NCI-H1694 treated with DMSO at 0.1 percent for 48 hours (cell line): Measurements from ENCODE around the gene B3GLCT.
"Not testable (repeated sequence)": the region's sequence is repeated elsewhere in the genome, so short reads cannot be mapped to it uniquely, and the experiment has no call there.

ENCODE experiments used
- DNase-seq: peaks from one replicate; lab custom pipeline; 2025; lab: John Stamatoyannopoulos, UW

B3GLCT gene

DNA sequence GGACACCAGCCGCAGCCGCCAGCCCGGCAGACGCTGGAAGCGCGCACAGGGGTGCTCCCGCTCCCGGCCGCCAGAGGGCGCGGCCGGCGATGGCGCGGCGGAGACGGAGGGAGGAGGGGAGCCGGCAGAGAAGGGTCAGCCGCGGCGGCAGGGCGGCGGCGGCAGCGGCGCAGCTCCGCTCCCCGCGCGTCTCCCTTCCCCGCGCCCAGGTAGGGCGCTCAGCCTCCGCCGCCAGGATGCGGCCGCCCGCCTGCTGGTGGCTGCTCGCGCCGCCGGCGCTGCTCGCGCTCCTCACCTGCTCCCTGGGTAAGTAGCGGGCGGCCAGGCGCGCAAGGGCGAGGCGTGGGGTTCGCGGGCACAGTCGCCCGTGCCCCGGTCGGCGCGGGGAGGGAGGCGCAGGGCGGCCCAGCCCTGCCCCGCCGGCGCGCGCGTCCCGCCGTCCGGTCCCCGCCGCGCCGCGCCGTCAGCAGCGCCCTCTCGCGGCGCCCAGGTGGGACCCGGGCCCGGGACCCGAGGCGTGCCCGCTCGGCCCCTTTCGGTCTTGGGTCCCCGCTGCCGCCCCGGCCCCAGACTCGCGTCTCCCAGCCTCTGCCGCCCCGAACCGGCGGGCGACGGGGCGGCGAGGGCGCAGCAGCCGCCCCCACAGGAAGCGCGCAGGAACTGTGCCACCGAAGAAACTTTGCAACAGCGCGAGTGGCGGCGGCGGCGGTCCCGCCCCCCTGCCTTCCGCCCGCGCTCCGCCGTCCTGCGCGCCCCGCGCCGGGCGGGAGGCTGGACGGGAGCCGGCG is at the start of gene B3GLCT:
Gene B3GLCT (plus strand): TSS at position 127 of the 788 bp plus-strand sequence. CDS start 110 bp downstream, at position 237.
- peak; percentile 21 for DNase-seq

DNA sequence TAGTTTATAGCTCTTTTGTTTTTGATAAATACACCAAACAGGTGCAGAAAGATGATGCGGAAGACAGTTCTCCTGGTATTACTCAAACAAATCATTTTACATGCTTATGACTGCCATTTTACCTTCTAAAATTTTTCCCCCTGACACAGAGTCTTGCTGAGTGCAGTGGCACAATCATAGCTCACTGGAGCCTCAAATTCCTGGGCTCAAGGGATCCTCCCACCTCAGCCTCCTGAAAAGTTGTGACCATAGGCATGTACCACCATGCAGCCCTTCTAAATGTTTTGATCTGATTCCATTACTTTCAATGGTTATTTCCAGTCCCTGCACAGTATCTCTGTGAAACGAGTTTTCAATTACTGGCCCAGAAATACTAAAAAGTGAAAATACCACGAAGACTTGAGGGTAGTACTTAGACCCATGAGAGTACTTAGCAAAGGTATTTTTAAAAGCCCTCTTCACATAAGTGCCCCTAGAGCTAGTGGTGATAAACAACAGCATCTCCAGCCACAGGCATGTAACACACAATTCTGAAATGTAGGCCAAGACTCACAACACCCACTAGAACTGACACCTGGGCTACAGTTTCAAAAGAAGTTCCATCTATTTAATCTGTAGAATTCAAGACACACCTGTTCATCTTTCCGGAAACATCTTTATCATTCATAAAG is 49.3 kb upstream of the B3GLCT start:
- no peak for DNase-seq

DNA sequence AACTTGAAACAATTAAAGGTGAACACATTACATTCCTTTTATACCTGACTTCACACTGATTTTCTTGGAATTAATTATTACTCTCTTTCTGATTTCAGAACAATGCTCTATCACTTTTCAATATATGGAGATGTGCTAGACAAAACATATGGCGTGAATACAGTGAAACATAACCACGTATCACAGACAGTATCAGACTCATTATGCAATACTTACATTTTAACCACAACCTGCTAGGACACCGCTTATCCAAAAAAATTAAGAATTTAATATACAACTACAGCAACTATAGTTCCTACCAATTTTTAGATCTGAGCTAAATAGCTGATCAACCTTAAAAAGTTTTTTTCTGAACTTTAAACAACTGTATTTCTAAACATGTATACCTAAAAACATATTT is 47.9 kb upstream of the B3GLCT start:
- DNase-seq: no peak

DNA sequence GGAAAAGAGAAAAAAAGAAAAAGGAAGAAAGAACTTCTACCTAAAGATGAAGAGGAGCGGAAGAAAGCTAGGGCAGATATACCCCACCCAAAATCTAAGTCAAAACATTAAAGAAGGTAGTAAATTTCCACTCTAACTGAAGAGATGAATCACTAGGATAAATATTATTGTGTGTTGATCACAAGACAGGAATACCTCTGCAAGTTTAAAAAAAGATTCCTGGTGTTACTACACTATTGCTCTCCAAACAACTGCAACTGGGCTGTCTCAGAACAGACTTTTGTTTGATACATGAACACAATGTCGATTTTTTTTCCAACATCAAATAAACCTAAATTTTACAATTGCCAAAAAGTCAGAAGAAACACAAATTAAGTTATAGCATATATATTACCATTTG is 44.8 kb upstream of the B3GLCT start:
- DNase-seq: no peak

DNA sequence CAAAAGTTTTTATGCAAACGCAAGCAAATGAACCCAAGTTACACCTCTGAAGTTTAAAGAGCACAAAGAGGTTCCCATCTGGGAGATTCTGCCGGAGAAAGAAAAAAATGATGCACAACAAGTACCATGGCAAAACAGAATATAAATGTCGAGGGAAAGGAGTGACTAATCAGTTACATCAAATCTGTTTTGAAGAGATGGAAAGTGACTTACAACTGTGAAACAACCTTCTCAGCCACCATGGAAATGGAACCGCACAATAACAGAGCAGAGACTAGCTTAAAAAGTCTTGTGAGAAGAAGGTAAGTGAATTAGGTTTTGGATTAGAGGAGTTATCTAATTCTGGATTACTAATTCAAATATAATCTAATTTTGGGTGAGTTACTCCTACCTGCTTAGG is 40.5 kb upstream of the B3GLCT start:
- DNase-seq: no peak

DNA sequence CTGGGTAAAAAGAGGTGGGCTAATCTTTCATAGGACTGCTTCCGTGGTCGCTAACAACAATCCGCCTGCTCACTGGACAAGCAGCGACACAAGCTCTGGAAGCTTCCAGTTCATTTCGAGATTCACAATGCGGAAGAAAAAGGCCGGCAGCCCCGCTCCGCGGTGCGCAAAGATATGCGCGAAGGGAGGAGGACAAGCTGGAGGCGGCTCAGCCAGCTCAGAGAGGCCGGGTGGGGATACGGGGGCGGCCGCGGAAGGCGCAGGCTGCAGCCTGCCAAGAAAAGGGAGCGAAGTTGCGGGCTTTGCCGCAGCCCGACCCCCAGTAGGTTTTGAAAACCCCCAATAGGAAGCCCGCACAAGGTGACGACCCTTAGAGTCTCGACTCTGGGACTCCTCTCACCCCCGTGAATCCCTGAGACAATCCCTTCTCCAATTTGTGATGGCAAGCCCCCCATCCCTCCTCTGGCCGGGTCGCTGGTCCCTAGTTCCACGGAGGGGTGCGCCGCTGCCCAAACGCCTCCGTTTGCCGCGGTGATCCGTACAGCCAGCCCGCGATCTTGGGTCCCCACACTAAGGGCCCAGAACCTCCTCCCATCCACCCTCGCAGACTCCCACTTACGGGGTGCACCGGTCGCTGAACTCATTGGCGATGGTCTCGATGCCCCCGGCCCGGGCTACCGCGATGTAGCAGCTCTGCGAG is 38.8 kb upstream of the B3GLCT start:
- DNase-seq: no peak

DNA sequence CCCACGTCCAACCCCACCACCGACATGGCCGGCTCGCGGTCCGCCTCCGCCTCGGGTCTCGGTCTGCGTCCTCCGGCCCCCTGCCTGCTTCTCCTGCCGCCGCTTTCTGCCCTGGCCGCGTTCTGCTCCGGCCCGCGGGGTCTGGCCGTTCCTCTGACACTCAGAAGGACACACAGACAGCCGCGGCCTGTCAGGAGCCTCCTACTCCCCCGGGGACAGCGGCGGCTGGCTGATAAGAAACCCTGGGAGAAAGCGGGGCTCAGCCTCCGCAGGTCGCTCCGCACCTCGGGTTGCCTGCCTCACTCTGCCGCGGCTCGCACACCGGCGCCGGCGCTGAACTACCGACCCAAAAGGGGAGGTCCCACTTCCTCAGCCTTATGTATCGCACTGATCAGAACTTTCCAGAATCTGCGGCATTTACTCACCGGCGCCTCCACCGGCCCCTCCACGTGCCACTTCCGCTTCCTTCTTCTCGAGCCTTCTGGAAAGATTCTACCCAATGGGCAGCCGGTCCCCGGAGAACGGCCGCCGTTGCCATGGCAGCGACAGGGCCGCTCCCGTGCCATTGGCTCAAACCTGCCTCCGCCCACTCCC is 38.1 kb upstream of the B3GLCT start, which contains the start of gene HSPH1:
Gene HSPH1 (minus strand): TSS at position 348 of the 594 bp plus-strand sequence. CDS start 322 bp downstream, at position 26.
- DNase-seq: peak; percentile 94

DNA sequence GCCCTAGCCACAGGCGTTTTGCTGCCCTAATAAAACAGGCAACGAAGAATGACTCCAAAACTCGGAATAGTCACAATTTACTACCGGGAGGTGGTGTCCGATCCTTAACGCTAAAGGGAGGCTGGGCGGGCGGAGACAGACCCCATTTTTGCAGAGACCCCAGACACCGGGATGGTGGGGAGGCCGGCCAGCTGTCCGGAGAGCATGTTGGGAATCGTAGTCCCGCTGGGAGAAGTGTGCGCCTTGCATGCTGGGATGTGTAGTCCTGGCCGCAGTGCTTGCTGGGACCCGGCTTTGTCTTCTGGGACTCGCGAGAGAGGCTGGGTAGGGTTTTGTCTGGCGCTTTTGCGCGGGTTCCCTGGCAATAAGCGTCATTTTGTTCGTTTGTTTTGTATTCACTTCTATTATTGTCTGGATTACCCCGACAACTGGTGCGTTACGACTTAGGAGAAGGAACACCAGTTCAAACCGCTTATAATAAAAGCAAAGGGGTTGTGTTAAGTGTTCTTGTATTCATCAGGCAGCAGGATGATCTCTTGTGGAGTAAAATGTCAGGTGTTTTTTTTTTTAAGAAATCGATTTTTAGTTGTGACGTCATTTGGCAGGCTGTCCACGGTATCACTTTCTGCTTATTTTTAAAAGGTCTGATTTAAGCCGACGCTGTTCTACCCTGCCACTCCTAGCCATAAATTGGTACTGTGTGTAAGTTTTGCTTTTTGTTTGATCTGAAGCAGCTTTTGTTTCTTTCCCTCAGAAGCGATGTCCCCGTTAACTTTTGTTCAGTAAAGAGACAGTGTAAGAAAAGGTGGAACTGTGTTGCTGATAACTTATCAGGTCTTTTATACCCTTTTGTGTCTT is 37.4 kb upstream of the B3GLCT start:
- peak; percentile 96 for DNase-seq

DNA sequence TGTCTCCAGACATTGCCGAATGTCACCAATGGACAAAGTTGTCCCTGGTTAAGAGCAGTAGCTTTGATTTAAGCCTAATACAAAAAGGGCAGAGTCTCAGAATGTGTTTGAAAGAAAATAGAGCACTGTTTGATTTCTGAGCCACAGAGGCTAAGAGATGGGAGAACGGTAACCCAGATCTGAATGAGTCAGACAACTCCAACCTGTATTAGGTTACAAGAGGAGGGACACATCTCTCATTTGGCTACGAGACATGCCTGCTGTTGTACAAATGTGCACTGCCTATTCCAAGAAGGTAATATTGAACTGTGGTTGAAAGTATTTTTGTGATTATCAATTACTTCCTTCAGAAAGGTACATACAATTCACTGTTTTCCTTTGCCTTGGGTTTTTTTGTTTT is 33.2 kb upstream of the B3GLCT start:
- DNase-seq: no peak

DNA sequence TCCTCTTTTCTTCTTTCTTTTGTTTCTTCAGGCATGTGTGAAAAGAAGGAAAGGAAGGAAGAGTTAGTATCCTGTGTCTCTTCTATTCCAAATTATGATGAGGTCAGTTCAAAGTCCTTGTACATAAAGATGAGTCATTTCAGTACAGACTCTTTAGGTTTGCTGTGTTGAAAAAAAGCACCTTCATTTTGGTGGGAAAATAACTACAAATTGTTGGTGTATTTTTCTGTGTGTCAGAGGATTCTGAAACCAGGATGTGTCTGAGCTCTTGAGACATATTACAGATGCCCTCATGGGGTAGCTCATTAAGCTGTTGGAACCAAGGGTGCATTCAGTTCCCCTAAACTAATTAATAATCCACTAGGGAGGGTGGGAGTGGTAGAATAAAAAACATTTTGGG is 32.3 kb upstream of the B3GLCT start:
- DNase-seq: no peak

DNA sequence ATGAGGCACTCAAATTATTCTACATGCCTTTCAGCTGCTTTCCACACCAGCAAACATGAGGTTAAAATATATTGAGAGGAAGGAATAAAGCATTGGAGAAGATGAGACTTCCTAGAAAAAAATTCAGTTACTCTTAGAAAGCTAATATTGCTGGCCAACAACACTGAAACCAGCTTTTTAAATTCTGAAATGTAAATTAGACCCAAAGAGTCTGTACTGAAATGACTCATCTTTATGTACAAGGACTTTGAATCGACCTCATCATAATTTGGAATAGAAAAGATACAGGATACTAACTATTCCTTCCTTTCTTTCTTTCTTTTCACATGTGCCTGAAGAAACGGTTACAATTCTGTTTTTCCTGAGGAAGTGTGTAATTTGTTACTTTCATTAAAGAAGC is 31.6 kb upstream of the B3GLCT start:
- DNase-seq: no peak

DNA sequence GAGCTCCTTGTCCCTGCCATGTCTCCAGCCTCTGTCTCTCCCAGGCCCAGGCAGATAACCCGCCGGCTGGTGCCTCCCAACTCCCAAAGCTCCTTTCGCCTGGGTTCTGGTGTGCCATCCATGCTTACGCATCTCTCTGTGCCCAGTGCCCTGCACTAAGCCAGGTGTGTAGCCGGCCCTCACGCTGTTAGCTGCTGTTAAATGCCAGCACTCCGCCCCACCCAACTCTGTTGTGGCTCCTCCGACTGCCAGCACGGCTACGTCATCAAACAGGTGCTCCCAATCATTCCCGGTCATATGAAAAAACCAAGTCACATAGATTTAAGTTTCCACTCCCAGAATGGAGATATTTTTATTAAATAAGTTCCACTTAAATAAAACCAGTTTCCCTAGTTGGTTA is 31.0 kb upstream of the B3GLCT start:
- DNase-seq: no peak

DNA sequence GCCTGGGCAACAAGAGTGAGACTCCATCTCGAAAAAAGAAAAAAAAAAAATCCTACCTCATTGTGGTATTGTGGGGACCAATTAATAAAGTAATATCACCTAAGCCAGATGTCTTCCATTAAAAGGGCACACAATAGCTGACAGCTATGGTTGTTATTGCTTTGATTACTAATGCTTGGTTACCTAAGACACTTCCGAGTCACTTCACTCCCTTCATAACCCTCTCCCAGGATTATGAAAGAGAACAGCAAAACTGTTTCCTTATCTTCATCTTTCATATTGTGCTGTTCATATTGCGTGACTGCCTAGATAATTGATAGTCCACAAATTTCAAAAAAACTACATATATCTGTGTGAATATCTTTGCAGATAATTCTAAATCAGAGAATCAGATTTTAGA is 27.8 kb upstream of the B3GLCT start:
- no peak for DNase-seq

DNA sequence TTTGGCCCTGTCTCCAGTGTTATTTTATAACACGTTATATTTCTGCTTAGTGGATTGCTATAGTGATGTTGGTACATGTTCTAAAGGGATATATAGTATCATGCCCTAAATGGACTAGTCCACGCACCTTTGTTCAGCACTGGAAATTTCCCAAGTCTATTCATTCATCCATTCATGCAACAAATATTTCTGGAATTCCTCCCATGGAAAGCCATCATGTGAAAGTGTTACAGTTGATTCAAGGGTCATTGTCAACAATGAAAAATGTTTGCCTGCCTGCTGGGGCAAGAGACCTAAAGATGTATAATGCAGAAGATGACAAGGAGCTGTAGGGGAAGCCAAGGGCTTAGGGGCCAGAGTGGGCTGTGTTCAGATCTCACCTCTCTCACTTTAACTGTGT is 27.2 kb upstream of the B3GLCT start:
- no peak for DNase-seq

DNA sequence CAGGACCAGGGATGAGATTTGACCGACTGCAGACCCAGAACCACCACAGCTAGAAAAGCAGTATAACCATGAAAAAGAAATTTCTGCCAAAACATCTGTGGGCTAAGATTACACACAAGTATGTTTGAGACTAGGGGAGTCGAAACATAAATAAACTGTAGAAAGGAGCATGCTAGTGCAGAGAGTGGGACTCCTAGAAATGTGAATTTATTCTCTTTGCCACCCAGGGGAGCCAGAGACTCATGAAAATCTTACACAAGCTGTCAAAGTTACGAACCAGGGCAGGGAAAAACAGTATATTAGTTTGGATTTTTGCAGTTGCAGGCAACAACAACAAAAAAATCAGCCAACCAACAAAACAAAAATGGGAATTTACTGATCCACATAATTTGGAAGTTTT is 25.8 kb upstream of the B3GLCT start:
- DNase-seq: no peak

DNA sequence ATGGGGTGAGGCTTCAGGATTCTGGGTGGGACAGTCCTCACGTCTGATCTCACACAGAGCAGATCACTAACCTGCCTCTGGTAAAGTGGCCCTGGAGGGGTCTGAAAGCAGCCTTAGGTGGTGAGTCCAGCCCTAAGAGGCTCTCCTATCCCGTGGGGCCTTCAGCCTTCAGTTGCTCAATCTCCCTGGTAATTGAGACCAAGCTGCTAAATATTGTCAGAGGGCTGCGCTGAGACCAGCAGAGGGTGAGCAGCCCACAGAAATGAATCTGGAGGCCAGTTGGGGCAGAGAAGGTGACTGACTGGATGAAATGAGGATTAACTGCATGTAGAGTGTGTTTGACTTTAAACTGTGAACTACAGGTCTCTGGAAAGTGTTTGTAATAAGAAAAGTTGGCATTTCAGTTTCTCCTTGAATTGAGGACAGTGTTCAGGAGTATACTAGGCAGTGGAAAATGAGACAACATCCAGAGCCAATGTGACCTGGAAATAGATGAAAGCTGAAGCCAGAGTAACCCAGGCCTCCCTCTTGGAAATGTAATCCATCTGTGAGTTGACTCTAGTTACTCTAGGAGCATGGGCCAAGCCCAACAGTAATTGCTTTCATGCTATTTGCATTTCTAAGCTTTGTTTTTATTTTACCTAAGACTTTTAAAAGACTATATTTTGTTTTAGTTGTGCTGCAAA is 23.8 kb upstream of the B3GLCT start:
- no peak for DNase-seq

DNA sequence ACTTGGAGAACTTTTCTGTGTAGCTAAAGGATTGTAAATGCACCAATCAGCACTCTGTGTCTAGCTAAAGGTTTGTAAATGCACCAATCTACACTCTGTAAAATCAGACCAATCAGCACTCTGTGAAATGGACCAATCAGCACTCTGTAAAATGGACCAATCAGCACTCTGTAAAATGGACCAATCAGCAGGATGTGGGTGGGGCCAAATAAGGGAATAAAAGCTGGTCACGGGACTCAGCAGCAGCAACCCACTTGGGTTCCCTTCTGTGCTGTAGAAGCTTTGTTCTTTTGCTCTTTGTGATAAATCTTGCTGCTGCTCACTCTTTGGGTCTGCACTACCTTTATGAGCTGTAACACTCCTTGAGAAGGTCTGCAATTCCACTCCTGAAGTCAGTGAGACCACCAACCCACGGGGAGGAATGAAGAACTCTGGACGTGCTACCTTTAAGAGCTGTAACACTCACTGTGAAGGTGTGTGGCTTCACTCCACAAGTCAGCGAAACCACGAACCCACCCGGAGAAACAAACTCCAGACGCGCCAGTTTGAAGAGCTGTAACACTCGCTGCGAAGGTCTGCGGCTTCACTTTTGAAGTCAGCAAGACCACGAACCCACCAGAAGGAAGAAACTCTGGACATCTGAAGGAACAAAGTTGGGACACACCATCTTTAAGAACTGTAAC is 21.8 kb upstream of the B3GLCT start:
- DNase-seq: not testable (repeated sequence)

DNA sequence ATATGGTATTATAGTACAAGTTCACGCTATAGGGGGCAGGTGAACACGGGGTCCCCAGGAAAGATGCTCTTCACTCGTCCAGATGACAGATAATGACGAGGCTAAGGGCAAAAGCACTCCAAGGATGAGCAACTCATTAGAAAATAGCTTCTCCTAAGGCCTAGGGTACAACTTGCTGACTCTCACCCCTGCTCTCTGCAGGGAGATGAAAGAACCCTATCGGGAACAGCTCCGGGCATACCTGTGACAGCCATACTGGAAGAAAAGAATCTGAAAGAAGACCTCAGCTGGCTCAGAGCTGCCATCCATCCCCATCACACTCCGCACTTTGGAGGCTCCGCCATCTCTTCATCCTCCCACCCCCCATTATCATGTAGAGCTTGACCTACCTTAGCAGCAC is 20.5 kb upstream of the B3GLCT start:
- DNase-seq: no peak

DNA sequence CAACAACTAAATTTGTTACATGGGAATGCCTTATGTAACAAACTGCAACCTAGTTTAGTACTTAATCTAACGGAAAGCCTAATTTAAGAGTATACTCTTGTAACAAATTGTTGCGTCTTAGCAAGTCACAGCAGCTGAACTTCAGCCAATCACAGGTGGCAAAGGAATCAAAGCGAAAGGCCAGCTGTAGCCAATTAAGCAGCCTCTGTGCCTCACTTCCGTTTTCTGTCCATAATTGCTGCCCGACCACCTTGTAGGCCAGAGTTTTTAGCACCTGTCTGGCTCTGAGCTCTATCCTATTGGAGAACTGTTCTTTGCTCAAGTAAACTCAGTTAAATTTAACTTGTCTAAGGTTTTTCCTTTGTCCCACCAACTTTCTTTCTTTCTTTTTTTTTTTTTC is 20.0 kb upstream of the B3GLCT start:
- DNase-seq: no peak

DNA sequence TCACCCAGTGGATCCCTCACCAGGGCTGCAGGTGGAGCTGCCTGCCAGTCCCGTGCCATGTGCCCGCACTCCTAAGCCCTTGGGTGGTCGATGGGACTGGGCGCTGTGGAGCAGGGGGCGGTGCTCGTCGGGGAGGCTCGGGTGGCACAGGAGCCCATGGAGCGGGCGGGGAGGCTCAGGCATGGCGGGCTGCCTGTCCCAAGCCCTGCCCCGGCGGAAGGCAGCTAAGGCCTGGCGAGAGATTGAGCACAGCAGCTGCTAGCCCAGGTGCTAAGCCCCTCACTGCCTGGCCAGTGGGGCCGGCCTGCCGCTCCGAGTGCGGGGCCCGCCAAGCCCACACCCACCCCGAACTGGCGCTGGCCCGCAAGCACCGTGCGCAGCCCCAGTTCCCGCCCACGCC is 16.8 kb upstream of the B3GLCT start:
- DNase-seq: no peak
